Gastroesophageal sphincter (tissue), 3 donors: ENCODE data around the gene PRKCZ.

Experiments
- EP300 ChIP-seq: sonication (generic); formaldehyde crosslinking; IDR thresholded peaks from one replicate; pipeline ENCODE4 v1.6.1; 2017; ENCODE audit warnings: antibody characterized with exemption, mild to moderate bottlenecking
- POLR2A ChIP-seq, 2 donors: fragments of 450-650 bp; IDR thresholded peaks; one replicate each; pipeline ENCODE4 v1.6.1; 2017; ENCODE audit warnings: antibody characterized with exemption in 2 of 2, mild to moderate bottlenecking in 2 of 2, moderate library complexity in 1 of 2
- POLR2AphosphoS5 ChIP-seq: sonication (generic); formaldehyde crosslinking; IDR thresholded peaks from one replicate; pipeline ENCODE4 v1.6.1; 2017; ENCODE audit warnings: antibody characterized with exemption
- TF ChIP-seq, protein P1 (sequence below), 4 experiments: fragments of 200-600 bp in 2 of 4; fragments of 450-650 bp in 2 of 4; sonication (generic) in 1 of 4; IDR thresholded peaks; one replicate each; pipeline ENCODE4 v1.5.1; 2017 to 2019; ENCODE audit warnings: antibody characterized with exemption in 4 of 4, mild to moderate bottlenecking in 2 of 4, moderate library complexity in 2 of 4

DNA sequence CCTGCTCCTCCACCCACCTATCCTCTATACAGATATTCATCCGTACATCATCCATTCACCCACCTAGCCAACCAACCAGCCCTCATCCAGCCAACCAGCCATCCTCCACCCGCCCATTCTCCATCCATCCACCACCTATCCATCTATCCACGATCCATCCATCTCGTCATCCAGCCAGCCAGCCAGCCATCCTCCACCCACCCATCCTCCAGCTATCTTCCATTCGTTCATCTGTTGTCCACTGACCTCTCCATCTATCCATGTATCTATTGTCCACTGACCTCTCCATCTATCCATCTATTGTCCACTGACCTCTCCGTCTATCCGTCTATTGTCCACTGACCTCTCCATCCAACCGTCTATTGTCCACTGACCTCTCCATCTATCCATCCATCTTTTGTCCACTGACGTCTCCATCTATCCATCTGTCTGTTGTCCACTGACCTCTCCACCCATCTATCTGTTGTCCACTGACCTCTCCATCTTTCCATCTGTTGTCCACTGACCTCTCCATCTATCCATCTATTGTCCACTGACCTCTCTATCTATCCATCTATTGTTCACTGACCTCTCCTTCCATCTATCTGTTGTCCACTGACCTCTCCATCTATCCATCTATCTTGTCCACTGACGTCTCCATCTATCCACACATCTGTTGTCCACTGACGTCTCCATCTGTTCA, 96.8 kb downstream of the PRKCZ start:
- no peak for TF ChIP-seq POLR2A (IDR thresholded peaks at IDR 0.05)
- TF ChIP-seq, protein P1, sequence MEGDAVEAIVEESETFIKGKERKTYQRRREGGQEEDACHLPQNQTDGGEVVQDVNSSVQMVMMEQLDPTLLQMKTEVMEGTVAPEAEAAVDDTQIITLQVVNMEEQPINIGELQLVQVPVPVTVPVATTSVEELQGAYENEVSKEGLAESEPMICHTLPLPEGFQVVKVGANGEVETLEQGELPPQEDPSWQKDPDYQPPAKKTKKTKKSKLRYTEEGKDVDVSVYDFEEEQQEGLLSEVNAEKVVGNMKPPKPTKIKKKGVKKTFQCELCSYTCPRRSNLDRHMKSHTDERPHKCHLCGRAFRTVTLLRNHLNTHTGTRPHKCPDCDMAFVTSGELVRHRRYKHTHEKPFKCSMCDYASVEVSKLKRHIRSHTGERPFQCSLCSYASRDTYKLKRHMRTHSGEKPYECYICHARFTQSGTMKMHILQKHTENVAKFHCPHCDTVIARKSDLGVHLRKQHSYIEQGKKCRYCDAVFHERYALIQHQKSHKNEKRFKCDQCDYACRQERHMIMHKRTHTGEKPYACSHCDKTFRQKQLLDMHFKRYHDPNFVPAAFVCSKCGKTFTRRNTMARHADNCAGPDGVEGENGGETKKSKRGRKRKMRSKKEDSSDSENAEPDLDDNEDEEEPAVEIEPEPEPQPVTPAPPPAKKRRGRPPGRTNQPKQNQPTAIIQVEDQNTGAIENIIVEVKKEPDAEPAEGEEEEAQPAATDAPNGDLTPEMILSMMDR (IDR thresholded peaks at IDR 0.05), result no peak
- no peak for TF ChIP-seq EP300
- TF ChIP-seq POLR2AphosphoS5, result no peak
